ENCODE data around the gene RPL5. TPM values are rescaled to one million over a fixed set of nuclear protein-coding genes. Genes with fewer than 3 reads are reported as not detected.

The RPL5 gene
- total RNA-seq, 1 experiment from 2014 or later: 1,118 TPM

- TF ChIP-seq CTCF (IDR thresholded peaks at IDR 0.05; ENCODE audit: insufficient read depth in 1 of 2, low read depth in 1 of 2, low read length in 1 of 2, severe bottlenecking in 1 of 2, unreplicated experiment in 1 of 2): no peak
- Histone ChIP-seq H3K4me3 (ENCODE audit: low read depth, low read length) (no peak overlapping the region), H3K27me3 (replicated peaks; ENCODE audit: control insufficient read depth, insufficient read depth, low read length) (no peaks in the 10 kb centered on the region), H3K9me3 (peaks cover 5% of the 10 kb centered on the region; the same call in 1 of the 2 replicates), H3K36me3 (ENCODE audit: control insufficient read depth, insufficient read depth, low read length) (no peaks in the 10 kb centered on the region), H3K4me1 (peaks cover 19% of the 10 kb centered on the region)
- Mint-ChIP-seq H3K27me3 (ENCODE audit: insufficient read depth, unreplicated experiment) (no peaks in the 10 kb centered on the region), H3K4me1 (ENCODE audit: low read depth, unreplicated experiment) (peaks cover 13% of the 10 kb centered on the region), H3K27ac (ENCODE audit: unreplicated experiment) (no peak overlapping the region), H3K4me3 (ENCODE audit: unreplicated experiment) (no peak overlapping the region), H3K9me3 (ENCODE audit: unreplicated experiment) (no peaks in the 10 kb centered on the region), H3K36me3 (ENCODE audit: insufficient read depth, unreplicated experiment) (no peaks in the 10 kb centered on the region)
- POLR2A ChIA-PET: interaction anchor here (1.0 to 1.4 kb wide), 2 partner anchors 11 to 29 kb away, joined by 4 to 5 read pairs; partner anchors contain the start of gene RPL5
- intact Hi-C loops (cut with micrococcal nuclease; ENCODE audit: unreplicated experiment): no loop called here
- no peak for DNase-seq
- BruUV-seq (replicated peaks): no TSS peak
- CTCF ChIA-PET: no interaction called here
These were observed 28.5 kb upstream of the RPL5 start for GRCh38 chr1:92803140-92803887.

- H3K36me3 Mint-ChIP-seq (ENCODE audit: insufficient read depth, unreplicated experiment): no peaks in the 10 kb centered on the region
- CTCF ChIA-PET: interaction anchor here (0.5 to 1.4 kb wide), 2 partner anchors 13 to 34 kb away, joined by 5 to 9 read pairs; no protein-coding TSS in a partner anchor
These were observed 27.1 kb upstream of the RPL5 start for GRCh38 chr1:92804721-92805201.

More at GRCh38 chr1:92804721-92805201, 27.1 kb upstream of the RPL5 start:
- Histone ChIP-seq H3K27me3 (replicated peaks; ENCODE audit: control insufficient read depth, insufficient read depth, low read length) (no peaks in the 10 kb centered on the region), H3K36me3 (ENCODE audit: control insufficient read depth, insufficient read depth, low read length) (no peaks in the 10 kb centered on the region), H3K4me1 (peaks cover 19% of the 10 kb centered on the region), H3K4me3 (ENCODE audit: low read depth, low read length) (no peak overlapping the region), H3K9me3 (peaks cover 5% of the 10 kb centered on the region; the same call in 1 of the 2 replicates)
- Mint-ChIP-seq H3K4me1 (ENCODE audit: low read depth, unreplicated experiment) (peaks cover 13% of the 10 kb centered on the region), H3K9me3 (ENCODE audit: unreplicated experiment) (no peaks in the 10 kb centered on the region), H3K4me3 (ENCODE audit: unreplicated experiment) (no peak overlapping the region), H3K27me3 (ENCODE audit: insufficient read depth, unreplicated experiment) (no peaks in the 10 kb centered on the region), H3K27ac (ENCODE audit: unreplicated experiment) (peak overlapping the region; percentile 89)
- peak; percentile 84 to 92 for DNase-seq
- BruUV-seq (replicated peaks): no TSS peak
- intact Hi-C loops (cut with micrococcal nuclease; ENCODE audit: unreplicated experiment): loop anchor here (1.0 to 2.0 kb wide), 3 partner anchors 13 to 20 kb away; partner anchors contain the start of gene EVI5
- POLR2A ChIA-PET: interaction anchor here (0.5 to 1.4 kb wide), 3 partner anchors 20 to 27 kb away, joined by 5 to 8 read pairs (median 6); partner anchors contain the start of genes EVI5 and RPL5
- no peak for TF ChIP-seq CTCF (IDR thresholded peaks at IDR 0.05; ENCODE audit: insufficient read depth in 1 of 2, low read depth in 1 of 2, low read length in 1 of 2, severe bottlenecking in 1 of 2, unreplicated experiment in 1 of 2)

Data from Caco-2 (cell line).